CD4-positive, alpha-beta T cell (primary cell): ENCODE measurements around the gene THBS4. TPM values are rescaled to one million over a fixed set of nuclear protein-coding genes. Genes with fewer than 3 reads are reported as not detected.

Source experiments
- ATAC-seq: fragments of 200-7000 bp; cut with Tn5 transposase; one replicate; pipeline ENCODE4 v1.10.0; 2022; ENCODE audit warnings: mild to moderate bottlenecking; ENCODE audit not compliant: poor library complexity
- CTCF ChIA-PET: fragments of 350-600 bp; sonication (Branson Sonifier 250); formaldehyde crosslinking; loops from one replicate; lab custom pipeline; 2021; ENCODE audit warnings: antibody characterized with exemption, inconsistent platforms; lab: Charles Lee
- POLR2A ChIA-PET: fragments of 350-600 bp; sonication (Branson Sonifier 250); formaldehyde crosslinking; loops from one replicate; lab custom pipeline; 2021; ENCODE audit warnings: antibody characterized with exemption, inconsistent platforms; lab: Charles Lee
- DNase-seq, 14 experiments: peaks; one replicate each; pipeline ENCODE4 v3.0.0-alpha.2; 2013 to 2020; ENCODE audit warnings: mixed read lengths in 2 of 14
- H3K27ac ChIP-seq, 2 donors: one replicate each; pipeline versions ENCODE4 v1.5.1 to v1.7.0; 2013; ENCODE audit warnings: low read length in 2 of 2, low read depth in 1 of 2, mild to moderate bottlenecking in 1 of 2
- H3K27me3 ChIP-seq, 2 experiments: 1 replicate in 1 of 2; 2 replicates in 1 of 2; pipeline versions ENCODE4 v1.6.1 to v1.7.0; 2013; ENCODE audit warnings: low read length in 2 of 2, control low read depth in 1 of 2, mild to moderate bottlenecking in 1 of 2, moderate library complexity in 1 of 2; ENCODE audit not compliant: insufficient read depth in 2 of 2, control insufficient read depth in 1 of 2
- H3K36me3 ChIP-seq: one replicate; pipeline ENCODE4 v1.6.1; 2013; ENCODE audit warnings: low read length, control low read depth; ENCODE audit not compliant: insufficient read depth
- H3K4me1 ChIP-seq: one replicate; pipeline ENCODE4 v1.6.1; 2013; ENCODE audit warnings: low read length, control low read depth; ENCODE audit not compliant: insufficient read depth
- H3K4me3 ChIP-seq: one replicate; pipeline ENCODE4 v1.5.1; 2013; ENCODE audit warnings: mild to moderate bottlenecking, low read length, moderate library complexity
- H3K9me3 ChIP-seq, 2 experiments: 1 replicate in 1 of 2; 2 replicates in 1 of 2; pipeline versions ENCODE4 v1.6.1 to v1.7.0; 2013; ENCODE audit warnings: low read length in 2 of 2, mild to moderate bottlenecking in 2 of 2, control low read depth in 1 of 2, moderate library complexity in 1 of 2; ENCODE audit not compliant: control insufficient read depth in 1 of 2, insufficient read depth in 1 of 2
- H3K27ac Mint-ChIP-seq: one replicate; pipeline ENCODE4 v1.8.0; 2020; ENCODE audit warnings: mixed read lengths
- H3K27me3 Mint-ChIP-seq: one replicate; pipeline ENCODE4 v1.8.0; 2021; ENCODE audit warnings: mixed read lengths
- H3K36me3 Mint-ChIP-seq: one replicate; pipeline ENCODE4 v1.8.0; 2021; ENCODE audit warnings: low read depth, mixed read lengths
- H3K4me1 Mint-ChIP-seq: one replicate; pipeline ENCODE4 v1.8.0; 2021; ENCODE audit warnings: low read depth, mixed read lengths
- H3K4me3 Mint-ChIP-seq: one replicate; pipeline ENCODE4 v1.8.0; 2020; ENCODE audit warnings: mild to moderate bottlenecking, mixed read lengths
- H3K9me3 Mint-ChIP-seq: one replicate; pipeline ENCODE4 v1.8.0; 2020; ENCODE audit warnings: mixed read lengths
- CTCF ChIP-seq: fragments of 200-600 bp; IDR thresholded peaks from one replicate; pipeline ENCODE4 v1.8.0; 2022; ENCODE audit warnings: antibody characterized with exemption, mild to moderate bottlenecking
- intact Hi-C, 2 experiments: fragments of 100-400 bp; cut with DNase I in 1 of 2; cut with micrococcal nuclease in 1 of 2; formaldehyde crosslinking; loops; one replicate each; pipeline versions ENCODE4 v1.15.1 to v1.9.0; 2023 to 2025; cut with DNase I, micrococcal nuclease
- total RNA-seq, 174 experiments: library from RNA in 2 of 174; stranded (reverse) in 2 of 174; gene quantifications; one replicate each; pipeline ENCODE4 v1.2.3 and lab custom pipeline; 2021 to 2026

THBS4 gene
- total RNA-seq, 2 experiments from 2014 or later, result 0.47 to 0.85 TPM

- Histone ChIP-seq H3K4me3 (no peak overlapping the region), H3K27me3 (no peaks in the 10 kb centered on the region), H3K9me3 (no peaks in the 10 kb centered on the region), H3K27ac (no peak overlapping the region), H3K36me3 (no peaks in the 10 kb centered on the region), H3K4me1 (no peaks in the 10 kb centered on the region)
- no peak for TF ChIP-seq CTCF
- CTCF ChIA-PET, result no interaction called here
- Mint-ChIP-seq H3K9me3 (no peaks in the 10 kb centered on the region), H3K4me3 (no peak overlapping the region), H3K27me3 (no peaks in the 10 kb centered on the region), H3K27ac (no peak overlapping the region), H3K4me1 (no peaks in the 10 kb centered on the region), H3K36me3 (no peaks in the 10 kb centered on the region)
- DNase-seq, result no peak
- intact Hi-C loops, result no loop called here
- no peak for ATAC-seq
- POLR2A ChIA-PET, result no interaction called here
Observed at GRCh38 chr5:80055491-80056170, 20.5 kb downstream of the THBS4 start.

DNA sequence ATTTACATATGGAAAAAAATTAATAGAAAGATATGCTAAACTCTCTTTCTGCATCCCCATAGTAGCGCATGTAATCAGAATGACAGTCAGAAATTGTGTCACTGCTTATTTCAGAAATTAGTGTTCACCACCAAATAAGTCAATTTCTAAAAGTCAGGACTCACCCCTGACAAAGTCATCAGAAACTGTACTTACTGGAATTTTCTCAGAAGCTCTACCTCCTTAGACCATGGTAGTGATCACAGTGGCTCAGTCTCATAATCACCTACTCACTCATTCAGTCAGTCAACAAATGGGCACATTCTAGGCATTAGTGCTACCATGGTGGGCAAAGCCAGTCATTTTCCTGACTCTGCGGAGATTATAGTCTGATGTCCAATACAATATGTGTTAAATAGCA lies 22.0 kb downstream of the THBS4 start:
- ChIA-PET POLR2A (no interaction called here), CTCF (no interaction called here)
- intact Hi-C loops, result no loop called here
- H3K27me3 ChIP-seq, result no peaks in the 10 kb centered on the region
- H3K4me1 ChIP-seq, result no peaks in the 10 kb centered on the region
- H3K36me3 ChIP-seq, result no peaks in the 10 kb centered on the region
- ATAC-seq (no peak), DNase-seq (no peak)
- Mint-ChIP-seq H3K27me3 (no peaks in the 10 kb centered on the region), H3K9me3 (no peaks in the 10 kb centered on the region), H3K27ac (no peak overlapping the region), H3K4me1 (no peaks in the 10 kb centered on the region), H3K36me3 (no peaks in the 10 kb centered on the region), H3K4me3 (no peak overlapping the region)
- no peak overlapping the region for H3K4me3 ChIP-seq
- no peaks in the 10 kb centered on the region for H3K9me3 ChIP-seq
- H3K27ac ChIP-seq, result no peak overlapping the region
- TF ChIP-seq CTCF, result no peak

- H3K27me3 Mint-ChIP-seq, result no peaks in the 10 kb centered on the region
- ChIA-PET POLR2A (no interaction called here), CTCF (no interaction called here)
- TF ChIP-seq CTCF, result no peak
- no peak overlapping the region for H3K4me3 Mint-ChIP-seq
- intact Hi-C loops, result no loop called here
- H3K27me3 ChIP-seq, result no peaks in the 10 kb centered on the region
- H3K9me3 ChIP-seq, result no peaks in the 10 kb centered on the region
- H3K36me3 ChIP-seq, result no peaks in the 10 kb centered on the region
- H3K4me3 ChIP-seq, result no peak overlapping the region
- no peak overlapping the region for H3K27ac ChIP-seq
- ATAC-seq, result no peak
- DNase-seq, result no peak
- H3K4me1 ChIP-seq, result no peaks in the 10 kb centered on the region
- no peaks in the 10 kb centered on the region for H3K9me3 Mint-ChIP-seq
- H3K27ac Mint-ChIP-seq, result no peak overlapping the region
- H3K4me1 Mint-ChIP-seq, result no peaks in the 10 kb centered on the region
- no peaks in the 10 kb centered on the region for H3K36me3 Mint-ChIP-seq
Observed at GRCh38 chr5:80057921-80058320, 22.8 kb downstream of the THBS4 start.
